Tibial artery (tissue), 4 donors: Measurements from ENCODE around the gene EYS.

Experiments used
- DNase-seq, 2 donors: peaks; one replicate each; pipeline ENCODE4 v3.0.0-alpha.2; 2019
- H3K27ac ChIP-seq, 2 donors: fragments of 200-600 bp; sonication (generic) in 1 of 2; 1 replicate in 1 of 2; 2 replicates in 1 of 2; pipeline ENCODE4 v1.5.1; 2018 to 2019; ENCODE audit warnings: mild to moderate bottlenecking in 1 of 2
- H3K27me3 ChIP-seq, 2 donors: fragments of 200-600 bp; sonication (generic) in 1 of 2; one replicate each; pipeline versions ENCODE4 v1.5.1 to v1.6.0; 2016 to 2019
- H3K36me3 ChIP-seq, 3 donors: fragments of 200-600 bp; sonication (generic) in 2 of 3; one replicate each; pipeline ENCODE4 v1.5.1; 2016 to 2019; ENCODE audit warnings: mild to moderate bottlenecking in 2 of 3
- H3K4me1 ChIP-seq, 4 donors: fragments of 200-600 bp; sonication (generic) in 2 of 4; 1 replicate in 3 of 4; 2 replicates in 1 of 4; pipeline ENCODE4 v1.5.1; 2016 to 2019
- H3K4me3 ChIP-seq, 2 donors: fragments of 200-600 bp; sonication (generic) in 1 of 2; 1 replicate in 1 of 2; 2 replicates in 1 of 2; pipeline ENCODE4 v1.5.1; 2018 to 2019; ENCODE audit warnings: mild to moderate bottlenecking in 2 of 2
- H3K9me3 ChIP-seq, 3 donors: fragments of 200-600 bp; sonication (generic) in 1 of 3; one replicate each; pipeline ENCODE4 v1.5.1; 2016 to 2019
- CTCF ChIP-seq, 2 experiments: fragments of 200-600 bp in 1 of 2; fragments of 450-650 bp in 1 of 2; IDR thresholded peaks; one replicate each; pipeline ENCODE4 v1.5.1; 2017 to 2019; ENCODE audit warnings: antibody characterized with exemption in 2 of 2, mild to moderate bottlenecking in 1 of 2, moderate library complexity in 1 of 2
- intact Hi-C: fragments of 100-400 bp; cut with DNase I; formaldehyde crosslinking; loops from one replicate; pipeline ENCODE4 v1.15.0; 2023; ENCODE audit warnings: low total_unique reads

The EYS gene

GRCh38 chr6:64672651-64673050 is 1034.4 kb downstream of the EYS start:
- intact Hi-C loops, result no loop called here
- no peaks in the 10 kb centered on the region for H3K27me3 ChIP-seq
- no peaks in the 10 kb centered on the region for H3K9me3 ChIP-seq
- no peak overlapping the region for H3K27ac ChIP-seq
- DNase-seq, result no peak
- H3K36me3 ChIP-seq, result no peaks in the 10 kb centered on the region
- H3K4me1 ChIP-seq, result no peaks in the 10 kb centered on the region
- no peak overlapping the region for H3K4me3 ChIP-seq
- no peak for TF ChIP-seq CTCF (IDR thresholded peaks at IDR 0.05)

- Histone ChIP-seq H3K27ac (no peak overlapping the region), H3K9me3 (no peaks in the 10 kb centered on the region), H3K36me3 (no peaks in the 10 kb centered on the region), H3K4me1 (no peaks in the 10 kb centered on the region), H3K27me3 (no peaks in the 10 kb centered on the region), H3K4me3 (no peak overlapping the region)
- DNase-seq, result no peak
- intact Hi-C loops, result no loop called here
- no peak for TF ChIP-seq CTCF (IDR thresholded peaks at IDR 0.05)
These were observed 1034.9 kb downstream of the EYS start for GRCh38 chr6:64672131-64672530.

GRCh38 chr6:64665137-64665536 is 1041.9 kb downstream of the EYS start:
- no peak for DNase-seq
- Histone ChIP-seq H3K4me1 (no peaks in the 10 kb centered on the region), H3K4me3 (no peak overlapping the region), H3K27ac (no peak overlapping the region), H3K9me3 (no peaks in the 10 kb centered on the region), H3K36me3 (no peaks in the 10 kb centered on the region), H3K27me3 (no peaks in the 10 kb centered on the region)
- intact Hi-C loops, result no loop called here
- no peak for TF ChIP-seq CTCF (IDR thresholded peaks at IDR 0.05)

- H3K4me3 ChIP-seq, result no peak overlapping the region
- H3K4me1 ChIP-seq, result no peaks in the 10 kb centered on the region
- no peaks in the 10 kb centered on the region for H3K9me3 ChIP-seq
- no peak for DNase-seq
- H3K27ac ChIP-seq, result no peak overlapping the region
- no peak for TF ChIP-seq CTCF (IDR thresholded peaks at IDR 0.05)
- no peaks in the 10 kb centered on the region for H3K36me3 ChIP-seq
- intact Hi-C loops, result no loop called here
- H3K27me3 ChIP-seq, result no peaks in the 10 kb centered on the region
These were observed 1042.5 kb downstream of the EYS start for GRCh38 chr6:64664480-64664879.

GRCh38 chr6:64644024-64644423 is 1063.0 kb downstream of the EYS start:
- DNase-seq, result no peak
- H3K27ac ChIP-seq, result no peak overlapping the region
- no peaks in the 10 kb centered on the region for H3K9me3 ChIP-seq
- TF ChIP-seq CTCF (IDR thresholded peaks at IDR 0.05), result no peak
- no peaks in the 10 kb centered on the region for H3K4me1 ChIP-seq
- intact Hi-C loops, result no loop called here
- H3K27me3 ChIP-seq, result no peaks in the 10 kb centered on the region
- no peaks in the 10 kb centered on the region for H3K36me3 ChIP-seq
- H3K4me3 ChIP-seq, result no peak overlapping the region

GRCh38 chr6:64630901-64631300 is 1076.1 kb downstream of the EYS start:
- no peak overlapping the region for H3K27ac ChIP-seq
- H3K4me3 ChIP-seq, result no peak overlapping the region
- H3K4me1 ChIP-seq, result no peaks in the 10 kb centered on the region
- no peaks in the 10 kb centered on the region for H3K9me3 ChIP-seq
- no peaks in the 10 kb centered on the region for H3K36me3 ChIP-seq
- no peak for DNase-seq
- intact Hi-C loops, result no loop called here
- TF ChIP-seq CTCF (IDR thresholded peaks at IDR 0.05), result no peak
- no peaks in the 10 kb centered on the region for H3K27me3 ChIP-seq
